ENCODE data around the gene LCE1F.

Gene LCE1F

GRCh38 chr1:152741656-152742055, 33.3 kb upstream of the LCE1F start:
- H3F3A ChIP-seq (ENCODE audit: insufficient read depth, low read length): no peaks in the 10 kb centered on the region
- no peak overlapping the region for H3K4me2 ChIP-seq (ENCODE audit: low read depth, low read length)
- TF ChIP-seq EZH2 (optimal IDR thresholded peaks at IDR 0.05; ENCODE audit: low read depth, low read length) (no peak), CTCF (IDR thresholded peaks at IDR 0.05; ENCODE audit: low read length) (no peak), EZH2phosphoT487 (IDR thresholded peaks at IDR 0.05; ENCODE audit: low read length) (no peak)
- H3K79me2 ChIP-seq (ENCODE audit: low read length): no peaks in the 10 kb centered on the region
- H3K27ac ChIP-seq (ENCODE audit: low read length): no peak overlapping the region
- H4K20me1 ChIP-seq (ENCODE audit: insufficient read depth, low read length): no peaks in the 10 kb centered on the region
- H3K36me3 ChIP-seq (replicated peaks; ENCODE audit: insufficient read depth, low read length): no peaks in the 10 kb centered on the region
- no peak overlapping the region for H3K9ac ChIP-seq (ENCODE audit: low read length)
- no peaks in the 10 kb centered on the region for H3K9me2 ChIP-seq (replicated peaks; ENCODE audit: insufficient read depth, low read length)
- no peak overlapping the region for H3K4me3 ChIP-seq (ENCODE audit: low read length)
- DNase-seq: no peak
- no peaks in the 10 kb centered on the region for H3K9me3 ChIP-seq (replicated peaks; ENCODE audit: insufficient read depth, low read length)
- no peaks in the 10 kb centered on the region for H3K27me3 ChIP-seq (replicated peaks; ENCODE audit: insufficient read depth, low read length)
- no peak overlapping the region for H2AFZ ChIP-seq (ENCODE audit: low read length)
- no peaks in the 10 kb centered on the region for H3K4me1 ChIP-seq (ENCODE audit: low read length)

- H3K4me1 ChIP-seq (ENCODE audit: low read length): no peaks in the 10 kb centered on the region
Observed at GRCh38 chr1:152743371-152744145, 31.4 kb upstream of the LCE1F start.

GRCh38 chr1:152745289-152745704, 29.6 kb upstream of the LCE1F start:
- no peak overlapping the region for H3K4me3 ChIP-seq (ENCODE audit: low read length)

More at GRCh38 chr1:152743371-152744145, 31.4 kb upstream of the LCE1F start:
- Histone ChIP-seq H3F3A (ENCODE audit: insufficient read depth, low read length) (no peaks in the 10 kb centered on the region), H3K27me3 (replicated peaks; ENCODE audit: insufficient read depth, low read length) (no peaks in the 10 kb centered on the region), H3K9me3 (replicated peaks; ENCODE audit: insufficient read depth, low read length) (no peaks in the 10 kb centered on the region), H3K9me2 (replicated peaks; ENCODE audit: insufficient read depth, low read length) (no peaks in the 10 kb centered on the region), H3K4me2 (ENCODE audit: low read depth, low read length) (no peak overlapping the region), H3K36me3 (replicated peaks; ENCODE audit: insufficient read depth, low read length) (no peaks in the 10 kb centered on the region), H3K79me2 (ENCODE audit: low read length) (no peaks in the 10 kb centered on the region), H3K27ac (ENCODE audit: low read length) (no peak overlapping the region), H4K20me1 (ENCODE audit: insufficient read depth, low read length) (no peaks in the 10 kb centered on the region), H2AFZ (ENCODE audit: low read length) (no peak overlapping the region), H3K9ac (ENCODE audit: low read length) (no peak overlapping the region), H3K4me3 (ENCODE audit: low read length) (no peak overlapping the region)
- DNase-seq: no peak
- TF ChIP-seq EZH2phosphoT487 (IDR thresholded peaks at IDR 0.05; ENCODE audit: low read length) (no peak), EZH2 (optimal IDR thresholded peaks at IDR 0.05; ENCODE audit: low read depth, low read length) (no peak), CTCF (IDR thresholded peaks at IDR 0.05; ENCODE audit: low read length) (no peak)

More at GRCh38 chr1:152745289-152745704, 29.6 kb upstream of the LCE1F start:
- no peak overlapping the region for H3K4me2 ChIP-seq (ENCODE audit: low read depth, low read length)
- H3F3A ChIP-seq (ENCODE audit: insufficient read depth, low read length): no peaks in the 10 kb centered on the region
- H3K4me1 ChIP-seq (ENCODE audit: low read length): no peaks in the 10 kb centered on the region
- no peaks in the 10 kb centered on the region for H3K9me2 ChIP-seq (replicated peaks; ENCODE audit: insufficient read depth, low read length)
- no peaks in the 10 kb centered on the region for H3K9me3 ChIP-seq (replicated peaks; ENCODE audit: insufficient read depth, low read length)
- TF ChIP-seq EZH2phosphoT487 (IDR thresholded peaks at IDR 0.05; ENCODE audit: low read length): no peak
- TF ChIP-seq EZH2 (optimal IDR thresholded peaks at IDR 0.05; ENCODE audit: low read depth, low read length): no peak
- 0 out of 2 replicates have a peak, but pooled peaks have one; percentile 10 for TF ChIP-seq CTCF (IDR thresholded peaks at IDR 0.05; ENCODE audit: low read length)
- H3K36me3 ChIP-seq (replicated peaks; ENCODE audit: insufficient read depth, low read length): no peaks in the 10 kb centered on the region
- H2AFZ ChIP-seq (ENCODE audit: low read length): no peak overlapping the region
- no peak for DNase-seq
- no peaks in the 10 kb centered on the region for H3K27me3 ChIP-seq (replicated peaks; ENCODE audit: insufficient read depth, low read length)
- no peak overlapping the region for H3K9ac ChIP-seq (ENCODE audit: low read length)
- H3K27ac ChIP-seq (ENCODE audit: low read length): no peak overlapping the region
- H4K20me1 ChIP-seq (ENCODE audit: insufficient read depth, low read length): no peaks in the 10 kb centered on the region
- no peaks in the 10 kb centered on the region for H3K79me2 ChIP-seq (ENCODE audit: low read length)
